ENCODE measurements around the gene SPTB.

SPTB gene

DNA sequence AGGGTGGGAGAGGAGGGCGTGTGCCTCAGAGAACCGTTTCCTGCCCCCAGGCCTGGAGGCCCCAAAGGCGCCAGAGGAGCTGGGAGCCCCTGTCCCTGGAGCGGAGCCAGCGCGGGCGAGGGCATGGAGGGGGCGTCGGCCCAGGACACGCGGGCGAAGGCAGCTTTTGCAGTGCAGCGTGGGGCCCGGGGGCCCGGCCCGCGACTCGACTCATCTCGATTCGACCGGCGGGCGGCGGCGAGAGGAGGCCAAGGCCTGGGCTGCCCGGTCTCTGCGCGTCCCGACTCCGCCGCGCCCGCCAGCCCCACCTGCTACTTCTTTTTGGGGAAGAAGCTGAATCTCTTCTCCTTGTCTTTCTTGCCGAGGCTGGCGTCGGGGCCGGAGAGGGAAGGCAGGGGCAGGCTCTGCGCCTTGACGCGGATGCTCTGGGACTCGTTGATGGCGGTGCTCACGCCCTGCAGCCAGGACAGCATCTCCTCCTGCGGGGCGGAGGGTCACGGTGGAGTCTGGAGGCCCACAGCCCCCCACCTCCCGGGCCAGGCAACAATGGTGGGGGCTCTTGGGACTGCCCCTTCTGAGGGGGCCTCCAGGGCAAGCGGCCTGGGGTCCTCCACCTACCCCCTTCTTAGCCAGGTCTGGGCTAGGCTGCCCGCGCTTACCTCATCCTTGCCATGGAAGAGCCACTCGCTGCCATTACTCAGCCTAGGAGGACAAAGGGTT lies 130.6 kb downstream of the SPTB start:
- DNase-seq (ENCODE audit: low read depth) = no peak

DNA sequence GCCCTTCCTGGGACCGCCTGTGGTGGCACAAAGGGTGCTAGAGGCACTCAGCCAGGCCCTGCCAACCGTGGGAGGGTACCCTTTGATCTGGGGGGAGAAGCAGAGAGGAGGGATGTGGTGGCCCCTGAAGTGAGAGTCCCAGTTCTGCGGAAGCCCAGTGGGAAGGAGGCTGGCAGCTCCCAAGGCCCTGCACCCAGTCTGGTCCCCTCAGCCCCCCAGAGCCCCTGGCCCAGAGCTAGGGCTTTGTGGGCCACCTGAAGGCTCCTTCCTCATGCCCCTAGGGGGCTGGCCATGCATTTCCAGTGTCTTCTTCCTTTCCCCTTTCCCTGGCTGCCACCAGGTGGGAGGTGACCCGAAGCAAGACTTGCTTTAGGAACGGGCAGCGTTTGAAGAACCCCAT lies 131.2 kb downstream of the SPTB start:
- DNase-seq (ENCODE audit: low read depth) = no peak

DNA sequence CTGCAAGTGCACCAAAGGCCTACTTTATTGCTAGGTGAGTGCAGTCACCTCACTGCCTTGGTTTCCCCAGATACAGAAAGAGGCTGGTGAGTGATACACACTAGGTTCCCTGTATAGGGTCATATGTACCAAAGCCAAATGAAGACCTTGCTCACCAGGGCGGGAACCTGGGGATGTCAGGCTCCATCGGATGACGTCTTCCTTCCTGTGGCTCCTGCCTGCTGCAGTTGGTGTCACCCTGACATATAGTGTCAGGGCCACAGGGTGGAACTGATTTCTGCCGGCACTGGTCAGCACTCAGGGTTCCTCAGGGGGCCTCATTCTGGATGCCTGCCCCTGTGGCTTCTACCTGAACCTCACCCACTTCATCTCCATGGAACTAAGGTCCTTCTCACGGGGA lies 132.4 kb downstream of the SPTB start:
- DNase-seq (ENCODE audit: low read depth) = no peak

DNA sequence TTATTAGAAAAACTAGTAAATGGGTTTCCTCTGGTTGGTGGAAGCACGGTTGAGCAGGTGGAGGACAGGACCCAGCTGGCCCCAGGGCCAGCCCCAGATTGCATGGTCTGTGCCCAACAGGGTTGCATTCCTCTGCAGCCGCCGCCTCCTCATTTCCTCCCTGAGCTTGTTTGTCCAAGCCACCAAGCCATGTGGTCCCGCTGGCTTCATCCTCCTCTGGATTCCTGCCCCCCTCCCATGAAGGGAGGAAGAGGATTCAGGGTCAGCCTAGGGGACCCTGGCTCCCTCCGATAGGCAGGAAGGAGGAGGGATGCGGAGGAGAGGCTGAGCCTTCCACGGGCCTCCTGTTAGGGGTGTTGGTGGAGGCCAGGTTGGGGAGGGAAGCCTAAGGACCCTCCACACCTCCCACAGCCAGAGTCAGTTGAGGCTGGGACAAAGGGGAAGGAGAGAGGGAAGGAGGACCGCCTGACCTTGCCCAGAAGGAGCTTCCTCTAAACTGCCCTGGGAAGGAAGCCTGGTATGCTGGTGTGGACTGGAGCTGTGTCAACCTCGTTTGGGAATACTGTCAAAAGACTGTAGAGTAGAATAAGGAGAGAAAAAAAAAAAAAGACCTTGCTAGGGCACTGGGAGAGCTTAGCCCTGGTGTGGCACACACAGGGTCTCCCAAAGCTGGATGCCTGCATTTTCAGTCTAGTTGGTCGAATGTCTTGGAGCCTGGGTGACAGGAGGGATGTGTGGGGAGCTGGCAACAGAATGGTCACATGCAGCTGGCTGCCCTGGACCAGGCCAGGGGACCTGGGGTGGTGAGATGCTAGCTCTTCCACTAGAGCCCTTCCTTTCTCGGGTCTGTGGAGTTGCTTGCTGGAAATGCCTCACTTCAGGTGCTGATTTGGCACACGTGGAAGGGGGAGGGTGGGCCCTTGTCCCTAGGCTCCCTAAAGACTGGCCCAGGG lies 133.1 kb downstream of the SPTB start:
- no peak for DNase-seq (ENCODE audit: low read depth)

DNA sequence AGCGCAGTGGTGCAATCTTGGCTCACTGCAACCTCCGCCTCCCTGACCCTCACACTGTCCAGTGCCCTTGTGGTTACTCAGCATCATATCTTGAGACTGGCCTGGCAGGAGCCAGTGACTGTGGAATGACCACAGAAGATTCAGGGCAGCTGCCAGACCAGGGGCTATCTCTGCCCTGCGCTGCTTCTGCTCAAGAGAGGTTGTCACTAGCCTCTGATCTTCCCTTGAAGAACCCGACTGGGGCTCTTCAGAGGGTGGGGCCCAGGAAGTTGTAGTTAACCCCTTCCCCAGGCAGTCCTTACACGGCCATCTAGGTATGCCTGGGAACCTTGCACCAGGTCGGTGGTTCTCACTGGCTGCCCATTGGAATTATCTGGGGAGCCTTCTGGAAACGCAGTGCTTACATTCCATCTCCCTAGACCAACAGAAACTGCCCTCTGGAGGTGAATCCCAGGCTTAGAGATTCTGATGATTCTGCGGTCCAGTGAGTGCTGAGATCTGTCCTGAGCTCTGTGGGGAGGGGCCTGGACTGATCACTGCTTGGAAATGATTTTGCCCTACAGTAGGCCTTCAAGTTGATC lies 134.1 kb downstream of the SPTB start:
- DNase-seq (ENCODE audit: low read depth) = no peak

DNA sequence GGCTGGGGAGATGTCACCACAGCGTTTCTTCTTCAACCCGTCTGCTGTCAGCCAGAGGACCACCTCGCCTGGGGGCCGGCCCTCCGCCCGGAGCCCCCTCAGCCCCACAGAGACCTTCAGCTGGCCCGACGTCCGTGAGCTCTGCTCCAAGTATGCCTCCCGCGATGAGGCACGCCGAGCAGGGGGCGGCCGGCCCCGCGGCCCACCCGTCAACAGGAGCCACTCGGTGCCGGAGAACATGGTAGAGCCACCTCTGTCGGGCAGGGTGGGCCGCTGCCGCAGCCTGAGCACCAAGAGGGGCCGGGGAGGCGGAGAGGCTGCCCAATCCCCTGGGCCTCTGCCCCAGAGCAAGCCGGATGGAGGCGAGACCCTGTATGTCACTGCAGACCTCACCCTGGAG lies 136.6 kb downstream of the SPTB start:
- no peak for DNase-seq (ENCODE audit: low read depth)

DNA sequence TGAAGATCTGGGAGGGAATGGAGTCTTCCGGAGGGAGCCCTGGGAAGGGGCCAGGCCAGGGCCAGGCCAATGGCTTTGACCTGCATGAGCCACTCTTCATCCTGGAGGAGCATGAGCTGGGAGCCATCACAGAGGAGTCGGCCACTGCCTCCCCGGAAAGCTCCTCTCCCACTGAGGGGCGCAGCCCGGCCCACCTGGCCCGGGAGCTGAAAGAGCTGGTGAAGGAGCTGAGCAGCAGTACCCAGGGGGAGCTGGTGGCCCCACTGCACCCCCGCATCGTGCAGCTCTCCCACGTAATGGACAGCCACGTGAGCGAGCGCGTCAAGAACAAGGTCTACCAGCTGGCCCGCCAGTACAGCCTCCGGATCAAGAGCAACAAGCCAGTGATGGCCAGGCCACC lies 137.7 kb downstream of the SPTB start:
- DNase-seq (ENCODE audit: low read depth) = no peak

DNA sequence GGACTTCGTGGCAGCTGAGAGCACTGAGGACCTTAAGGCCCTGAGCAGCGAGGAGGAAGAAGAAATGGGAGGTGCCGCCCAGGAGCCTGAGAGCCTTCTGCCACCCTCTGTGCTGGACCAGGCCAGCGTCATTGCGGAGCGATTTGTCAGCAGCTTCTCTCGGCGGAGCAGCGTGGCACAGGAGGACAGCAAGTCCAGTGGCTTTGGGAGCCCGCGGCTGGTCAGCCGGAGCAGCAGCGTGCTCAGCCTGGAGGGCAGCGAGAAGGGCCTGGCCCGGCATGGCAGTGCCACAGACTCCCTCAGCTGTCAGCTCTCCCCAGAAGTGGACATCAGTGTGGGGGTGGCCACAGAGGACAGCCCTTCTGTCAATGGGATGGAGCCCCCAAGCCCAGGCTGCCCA lies 138.5 kb downstream of the SPTB start:
- no peak for DNase-seq (ENCODE audit: low read depth)

DNA sequence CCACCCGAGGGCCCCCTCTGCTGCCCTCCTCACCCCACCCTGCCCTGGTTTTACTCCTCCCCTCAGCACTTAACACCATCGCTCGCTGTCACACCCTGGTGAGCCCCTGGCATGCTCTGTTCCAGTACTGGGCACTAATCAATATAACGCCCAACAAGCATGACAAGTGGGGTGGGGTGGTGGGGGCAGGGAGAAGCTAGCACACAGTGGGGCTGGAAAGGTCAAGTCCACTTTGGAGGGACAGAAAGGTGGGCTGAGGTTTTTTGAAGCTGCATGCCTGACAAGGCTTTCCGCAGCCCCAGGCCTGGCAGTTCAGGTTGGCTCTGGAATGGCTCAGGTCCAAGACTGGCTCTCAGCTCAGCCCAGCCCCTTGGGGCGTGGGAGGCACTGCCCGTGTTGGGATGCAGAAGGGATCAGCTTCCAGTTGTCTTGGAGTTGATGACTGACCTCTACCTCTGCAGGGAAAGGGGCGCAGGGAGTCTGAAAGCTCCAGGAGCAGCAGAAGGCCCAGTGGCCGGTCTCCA lies 141.4 kb downstream of the SPTB start:
- DNase-seq (ENCODE audit: low read depth) = no peak

DNA sequence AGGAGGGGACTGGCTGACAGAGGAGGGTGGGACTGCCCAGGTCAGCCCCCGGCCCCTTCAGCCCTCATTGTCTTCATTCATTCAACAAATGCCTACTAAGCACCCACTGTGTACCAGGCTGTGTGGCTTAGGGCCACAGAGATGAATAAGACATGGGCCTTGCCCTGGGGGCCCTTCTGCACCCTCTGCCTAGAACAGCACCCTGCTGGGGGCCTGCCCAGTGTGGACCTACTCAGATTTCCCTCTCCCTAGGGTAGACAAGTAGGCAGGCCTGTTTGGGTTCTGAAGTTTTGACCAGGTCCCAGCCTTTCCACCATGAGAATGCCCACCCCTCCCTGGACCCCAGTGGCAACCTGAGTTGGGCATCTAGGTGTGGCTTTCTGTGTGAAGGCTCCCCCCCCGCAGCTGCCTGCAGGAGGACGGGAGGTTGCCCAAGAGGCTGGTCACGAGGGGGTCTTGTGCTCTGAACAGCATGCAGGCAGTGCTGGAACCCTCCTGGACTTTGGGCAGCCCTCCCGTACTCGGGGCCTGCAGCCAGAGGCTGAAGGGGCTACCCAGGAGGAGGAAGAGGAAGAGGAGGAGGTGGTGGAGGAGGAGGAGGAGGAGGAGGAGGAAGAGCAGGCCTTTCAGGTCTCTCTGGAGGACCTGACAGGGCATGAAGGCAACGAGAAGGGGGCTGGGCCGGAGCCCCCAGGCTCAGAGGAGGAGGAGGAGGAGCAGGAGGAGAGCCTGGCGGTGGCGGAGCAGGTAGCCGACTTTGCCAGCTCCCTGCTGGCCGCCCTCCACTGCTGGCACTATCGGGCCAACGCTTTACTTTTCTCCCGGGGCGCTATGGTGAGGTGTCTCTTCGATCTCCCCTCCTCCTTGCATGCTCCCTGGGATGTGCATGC lies 142.1 kb downstream of the SPTB start:
- DNase-seq (ENCODE audit: low read depth) = no peak

DNA sequence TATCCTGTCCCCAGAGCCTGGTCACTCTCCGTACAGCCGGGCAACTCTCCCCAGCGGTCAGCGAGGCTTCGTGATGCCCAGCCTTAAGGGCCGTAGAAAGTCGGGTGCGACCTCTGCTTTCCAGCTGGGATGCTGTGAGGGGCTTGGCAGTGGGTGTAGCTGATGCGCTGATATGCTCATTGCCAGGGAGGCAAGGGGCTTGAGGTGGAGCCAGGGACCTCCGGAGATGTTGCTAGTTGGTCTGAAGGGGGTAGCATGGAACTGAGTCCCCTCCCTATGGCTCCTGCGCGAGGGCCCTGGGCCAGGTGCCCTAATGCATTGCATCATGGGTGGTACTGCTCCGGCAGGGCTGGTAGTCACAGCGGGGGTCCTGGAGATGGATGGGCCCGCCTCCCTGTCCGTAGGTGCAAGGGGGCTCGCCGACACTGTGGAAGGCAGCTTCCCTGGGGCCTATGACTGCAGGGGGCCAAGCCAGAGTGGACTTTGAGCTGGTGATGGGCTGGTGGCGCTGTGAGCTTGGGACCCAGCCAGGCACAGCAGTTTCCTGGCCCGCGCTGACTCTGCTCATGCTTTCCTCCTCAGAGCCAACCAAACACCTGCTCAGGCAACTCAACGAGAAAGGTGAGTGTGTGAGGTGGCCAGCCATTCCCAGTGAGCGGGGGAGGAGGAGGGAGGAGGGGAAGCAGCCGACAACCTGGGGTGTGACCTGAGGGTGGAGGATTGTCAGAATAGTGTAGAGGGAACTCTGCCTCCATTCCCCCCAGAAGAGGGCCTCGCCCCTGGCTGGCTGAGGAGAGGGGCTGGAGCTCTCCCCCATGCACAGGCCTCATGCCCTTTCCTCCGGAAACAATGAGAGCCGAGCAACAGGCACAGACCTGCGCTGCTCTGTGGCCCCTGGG lies 143.2 kb downstream of the SPTB start:
- DNase-seq (ENCODE audit: low read depth) = no peak

DNA sequence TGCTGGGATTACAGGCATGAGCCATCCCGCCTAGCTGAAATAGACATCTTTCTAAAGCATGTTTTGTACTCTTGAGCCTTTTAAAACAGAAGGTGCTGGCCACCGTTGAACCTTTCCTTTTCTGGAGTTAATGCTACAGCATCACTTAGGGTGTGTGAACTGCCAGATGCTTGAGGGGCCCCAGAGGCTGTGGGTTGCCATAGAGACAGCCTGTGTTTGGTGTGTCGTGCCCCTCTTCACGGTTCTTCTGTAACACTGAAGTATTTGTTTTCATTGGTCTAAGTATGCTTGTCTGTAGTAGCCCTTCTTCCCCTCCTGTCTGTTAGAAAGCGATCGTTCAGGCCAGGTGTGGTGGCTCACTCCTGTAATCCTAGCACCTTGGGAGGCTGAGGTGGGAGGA lies 144.7 kb downstream of the SPTB start:
- DNase-seq (ENCODE audit: low read depth) = no peak

DNA sequence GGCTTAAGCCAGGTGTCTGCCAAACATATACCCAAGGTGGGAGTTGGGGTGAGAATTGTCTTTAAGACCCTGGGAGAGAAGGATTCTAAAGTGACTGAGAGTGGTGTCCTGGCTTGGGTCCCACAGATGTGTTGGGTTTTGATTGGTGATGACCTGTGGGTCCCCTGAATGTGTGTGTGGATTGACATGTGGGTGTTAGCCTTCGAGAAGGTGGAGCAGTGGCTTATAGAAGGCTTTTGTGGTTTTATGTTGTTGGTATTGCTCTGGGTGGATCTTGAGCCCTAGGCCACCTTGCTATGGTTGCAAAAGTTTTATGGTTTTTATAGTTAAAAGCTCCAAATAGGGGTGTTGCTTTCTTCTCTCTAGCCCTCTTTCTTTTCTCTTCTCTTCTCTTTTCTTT lies 145.8 kb downstream of the SPTB start:
- DNase-seq (ENCODE audit: low read depth) = no peak

DNA sequence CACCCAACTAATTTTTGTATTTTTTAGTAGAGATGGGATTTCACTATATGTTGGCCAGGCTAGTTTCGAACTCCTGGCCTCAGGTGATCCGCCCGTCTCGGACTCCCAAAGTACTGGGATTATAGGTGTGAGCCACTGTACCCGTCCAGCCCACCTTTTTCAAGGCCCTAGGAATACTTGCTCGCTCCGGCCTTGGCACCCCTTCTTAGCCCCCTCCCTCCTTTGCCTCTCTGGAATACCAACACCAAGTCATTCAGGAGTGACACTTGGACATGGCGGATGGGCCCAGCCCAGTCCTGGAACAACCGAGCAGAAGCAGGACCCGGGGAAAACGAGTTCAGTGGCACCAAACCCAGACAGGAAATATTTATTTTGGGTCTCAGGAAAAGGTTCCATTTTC lies 146.4 kb downstream of the SPTB start:
- DNase-seq (ENCODE audit: low read depth) = no peak

DNA sequence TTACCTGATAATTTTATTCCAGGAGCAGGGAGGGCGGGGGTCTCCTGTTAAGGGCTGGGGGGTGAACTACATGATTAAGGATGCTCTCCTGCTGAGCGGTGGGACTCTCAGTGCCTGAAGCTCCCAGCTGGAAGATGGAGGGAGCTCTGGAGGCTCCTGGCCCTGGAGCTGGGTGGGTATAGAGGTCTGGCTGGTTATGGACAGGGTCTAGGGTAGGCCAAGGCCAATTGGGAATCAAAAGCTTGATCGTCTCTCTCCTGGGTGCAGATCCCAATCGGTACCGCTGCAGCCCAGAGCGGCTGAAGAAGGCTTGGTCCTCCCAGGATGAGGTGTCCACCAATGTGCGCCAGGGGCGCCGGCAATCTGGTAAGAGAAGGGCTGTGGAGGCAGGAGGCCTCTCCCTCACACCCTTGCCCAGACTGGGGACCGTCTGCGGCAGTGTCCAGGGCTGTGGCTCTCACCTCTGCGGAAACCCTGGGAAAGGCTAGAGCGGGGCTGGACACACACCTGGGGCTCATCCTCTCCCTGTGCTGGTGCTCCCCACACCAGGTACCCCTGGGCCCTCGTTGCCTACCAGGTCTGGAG lies 147.1 kb downstream of the SPTB start:
- no peak for DNase-seq (ENCODE audit: low read depth)

DNA sequence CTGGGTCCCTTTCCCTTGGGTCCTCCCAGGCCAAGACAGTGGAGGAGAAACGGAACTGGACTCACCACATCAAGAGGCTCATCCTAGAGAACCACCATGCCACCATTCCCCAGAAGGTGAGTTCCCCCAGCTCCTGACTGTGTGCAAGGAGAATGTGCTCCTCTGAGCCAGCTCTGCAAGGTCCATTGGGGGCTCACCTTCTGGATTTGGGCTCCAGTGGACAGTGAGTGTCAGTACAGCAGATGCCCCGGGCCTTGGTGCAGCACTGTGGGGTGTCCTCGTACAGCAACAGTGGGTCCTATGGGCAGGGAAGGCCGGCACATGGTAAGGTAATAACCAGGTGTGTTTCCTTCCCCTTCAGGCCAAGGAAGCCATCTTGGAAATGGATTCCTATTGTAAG lies 147.6 kb downstream of the SPTB start:
- no peak for DNase-seq (ENCODE audit: low read depth)

DNA sequence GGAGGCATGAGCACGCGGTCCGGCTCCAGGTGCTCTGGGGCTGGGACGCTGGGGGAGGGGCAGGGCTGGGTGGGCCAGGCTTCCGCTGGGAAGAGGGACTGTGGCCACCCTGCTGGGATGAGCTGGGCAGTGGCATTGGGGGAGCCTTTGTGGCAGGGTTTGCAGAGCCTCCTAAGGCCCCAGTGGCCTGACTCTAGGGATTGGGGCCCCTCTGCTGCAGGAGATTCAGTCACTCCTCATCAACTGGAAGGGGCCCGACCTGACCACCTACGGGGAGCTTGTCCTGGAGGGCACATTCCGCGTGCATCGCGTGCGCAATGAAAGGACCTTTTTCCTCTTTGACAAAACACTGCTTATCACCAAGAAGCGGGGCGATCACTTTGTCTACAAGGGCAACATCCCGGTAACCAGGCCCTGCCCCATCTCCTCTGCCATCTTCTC lies 148.5 kb downstream of the SPTB start:
- no peak for DNase-seq (ENCODE audit: low read depth)

DNA sequence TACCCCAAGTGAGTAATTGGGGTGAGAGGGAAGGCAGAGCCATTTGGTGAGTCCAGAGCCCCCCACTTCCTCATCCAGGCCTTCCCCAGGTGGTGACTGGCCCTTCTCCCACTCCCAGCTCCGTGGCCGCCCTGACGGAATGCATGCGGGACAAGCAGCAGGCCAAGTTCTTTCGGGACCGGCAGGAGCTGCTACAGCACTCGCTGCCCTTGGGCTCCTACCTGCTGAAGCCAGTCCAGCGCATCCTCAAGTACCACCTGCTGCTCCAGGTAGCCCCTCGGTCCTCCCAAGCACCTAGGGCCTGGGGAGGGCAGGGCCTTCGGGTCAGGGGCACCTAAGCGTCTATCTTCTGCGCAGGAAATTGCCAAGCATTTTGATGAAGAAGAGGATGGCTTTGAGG lies 149.0 kb downstream of the SPTB start:
- no peak for DNase-seq (ENCODE audit: low read depth)

DNA sequence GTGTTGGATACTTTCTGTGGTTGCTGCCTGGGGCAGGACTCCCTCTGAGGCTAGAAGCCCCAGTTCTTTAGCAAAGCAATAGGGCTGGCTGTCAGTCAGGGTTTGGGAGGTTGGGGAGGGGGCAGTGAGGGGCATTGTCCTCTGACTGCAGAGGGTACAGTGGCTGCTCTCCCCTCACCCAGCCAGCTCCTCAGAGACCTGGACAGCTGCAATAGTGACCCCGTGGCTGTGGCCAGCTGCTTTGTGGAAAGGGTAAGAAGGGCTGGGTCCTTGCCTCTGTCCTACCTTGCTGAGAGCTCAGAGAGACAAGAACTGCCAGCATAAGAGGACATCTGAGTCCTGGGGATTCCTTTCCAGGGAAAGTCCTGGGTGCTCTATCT lies 149.7 kb downstream of the SPTB start:
- DNase-seq (ENCODE audit: low read depth) = no peak

DNA sequence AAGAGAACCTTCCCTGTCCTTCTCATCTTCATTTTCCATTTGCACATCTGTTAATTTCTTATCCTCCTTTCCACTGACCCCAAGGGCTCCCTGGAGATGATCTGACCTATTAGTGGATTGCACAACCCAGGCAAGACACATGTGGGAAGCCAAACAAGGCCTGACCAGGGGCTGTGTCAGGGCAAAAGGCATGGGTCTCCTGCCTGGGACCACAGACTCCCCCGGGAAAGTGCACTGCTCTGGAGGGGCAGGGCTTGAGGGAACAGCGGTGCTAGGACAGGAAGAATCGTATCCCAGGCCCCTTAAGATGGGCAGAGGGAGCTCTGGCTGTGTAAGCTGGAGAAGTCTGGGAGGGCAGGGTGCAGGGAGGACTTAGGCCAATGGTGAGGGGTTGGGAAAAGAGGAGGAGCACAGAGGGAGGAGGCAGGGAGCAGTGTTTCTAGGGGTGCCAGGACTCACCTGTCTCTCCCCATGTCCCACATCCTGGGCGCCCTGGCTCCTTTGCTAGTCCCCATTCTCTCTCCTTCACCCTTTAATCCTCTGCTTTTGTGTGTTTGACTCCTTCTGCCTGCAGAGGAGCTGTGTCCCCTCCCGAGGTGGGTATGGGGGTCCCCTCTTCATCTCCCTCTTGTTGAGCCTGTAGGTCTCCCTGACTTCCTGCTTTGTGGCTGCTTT lies 150.2 kb downstream of the SPTB start:
- no peak for DNase-seq (ENCODE audit: low read depth)

Data from HS-5 (cell line).